Kasumi-1 (cell line): Measurements from ENCODE around the gene LRRC1.

Experiments used
- DNase-seq, 2 experiments: peaks; one replicate each; lab custom pipeline; 2025; lab: John Stamatoyannopoulos, UW

LRRC1 gene

GRCh38 chr6:53961679-53962370 is 167.0 kb downstream of the LRRC1 start:
- no peak for DNase-seq

DNA sequence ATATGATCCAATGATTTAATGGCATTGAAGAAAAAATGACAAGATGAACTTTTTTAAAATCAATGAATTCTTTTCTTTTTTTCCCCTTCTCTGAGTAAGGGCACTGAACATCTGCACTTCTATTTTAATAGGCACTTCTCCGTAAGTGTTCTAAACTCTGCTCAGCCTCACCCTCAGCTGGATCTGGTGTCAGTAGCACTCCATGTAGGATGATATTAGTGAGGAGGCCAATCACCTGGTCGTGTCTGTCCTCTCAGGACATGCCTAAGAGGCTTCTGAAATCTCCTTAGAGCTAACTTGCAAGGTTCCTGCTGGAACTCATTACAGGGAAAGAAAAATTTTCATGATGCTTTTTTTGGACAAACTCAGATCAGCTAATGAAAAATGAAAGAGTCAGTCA is 167.8 kb downstream of the LRRC1 start:
- DNase-seq = no peak

DNA sequence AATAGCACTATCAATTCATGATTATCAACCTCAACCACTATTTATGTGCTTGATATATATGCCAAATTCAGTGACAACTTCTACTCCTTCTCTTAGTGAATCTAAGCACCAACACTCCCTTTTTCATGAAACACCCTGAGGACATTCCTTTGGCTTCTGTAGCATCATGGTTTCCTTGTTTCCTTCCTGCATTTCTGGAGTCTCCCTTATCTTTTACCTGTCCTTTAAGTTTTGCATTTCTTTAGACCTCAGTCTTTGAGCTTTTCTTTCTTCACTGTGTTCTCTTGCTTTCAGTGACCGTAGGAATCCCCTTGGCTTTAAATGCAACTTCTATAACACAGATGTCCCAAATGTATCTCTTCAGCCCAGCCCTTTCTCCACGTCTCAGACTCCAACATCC is 172.6 kb downstream of the LRRC1 start:
- DNase-seq = no peak
